ENCODE data around the gene ZFPL1. TPM values are rescaled to one million over a fixed set of nuclear protein-coding genes. Genes with fewer than 3 reads are reported as not detected.
A peak's percentile ranks its signal among the peaks of the same experiment; 100 is the strongest.

ZFPL1 gene
- polyA plus RNA-seq (ENCODE audit: insufficient read length in 10 of 10): 10 to 100 TPM; 16.9 to 27.3 (median 20.1) TPM
- long read RNA-seq, donor 1, transcript ZFPL1-201 (8 exons, 1,371 nt): major isoform, 8 of 9 reads
- long read RNA-seq, donor 1, partial matches to known transcripts: 0 of 9 reads
- long read RNA-seq, donor 1, other reads (novel, unspliced or antisense): 0 of 9 reads
- long read RNA-seq, donor 2, transcript ZFPL1-201 (8 exons, 1,371 nt): major isoform, 6 of 9 reads
- long read RNA-seq, donor 2, partial matches to known transcripts: 0 of 9 reads
- long read RNA-seq, donor 2, other reads (novel, unspliced or antisense): 0 of 9 reads
- long read RNA-seq, donor 3: 0 reads
- long read RNA-seq, donor 4, transcript ZFPL1-201 (8 exons, 1,371 nt): major isoform, 7 of 8 reads
- long read RNA-seq, donor 4, partial matches to known transcripts: 0 of 8 reads
- long read RNA-seq, donor 4, other reads (novel, unspliced or antisense): 0 of 8 reads
- long read RNA-seq, donor 5, transcript ZFPL1-201 (8 exons, 1,371 nt): major isoform, 5 of 5 reads
- long read RNA-seq, donor 5, partial matches to known transcripts: 0 of 5 reads
- long read RNA-seq, donor 5, other reads (novel, unspliced or antisense): 0 of 5 reads
- long read RNA-seq, donor 6, transcript ZFPL1-201 (8 exons, 1,371 nt): major isoform, 5 of 7 reads
- long read RNA-seq, donor 6, partial matches to known transcripts: 0 of 7 reads
- long read RNA-seq, donor 6, other reads (novel, unspliced or antisense): 0 of 7 reads
- long read RNA-seq, donor 7, partial matches to known transcripts: 6 of 10 reads
- long read RNA-seq, donor 7, other reads (novel, unspliced or antisense): 0 of 10 reads
- long read RNA-seq, donor 8, transcript ZFPL1-201 (8 exons, 1,371 nt): major isoform, 5 of 6 reads
- long read RNA-seq, donor 8, partial matches to known transcripts: 0 of 6 reads
- long read RNA-seq, donor 8, other reads (novel, unspliced or antisense): 0 of 6 reads
- long read RNA-seq, donor 9: 0 reads

- peak; percentile 96 to 99 (median 96) for DNase-seq
Measured at GRCh38 chr11:65083834-65084597, at the start of gene ZFPL1, which contains the start of gene CDCA5. Gene ZFPL1, plus strand, starts transcription at chr11:65084222. Its CDS starts 477 bp downstream, at chr11:65084699. Gene CDCA5, minus strand, starts transcription at chr11:65084040. Its CDS starts 62 bp downstream, at chr11:65083978.

- DNase-seq: no peak
Measured at GRCh38 chr11:65034423-65034822, 49.6 kb upstream of the ZFPL1 start.

- DNase-seq: no peak
Measured at GRCh38 chr11:65035579-65035978, 48.4 kb upstream of the ZFPL1 start.

- no peak for DNase-seq
Measured at GRCh38 chr11:65036931-65037330, 47.1 kb upstream of the ZFPL1 start.

- no peak for DNase-seq
Measured at GRCh38 chr11:65040520-65040846, 43.5 kb upstream of the ZFPL1 start.

- peak; percentile 90 to 97 (median 93) for DNase-seq
Measured at GRCh38 chr11:65040847-65041622, 43.0 kb upstream of the ZFPL1 start, which contains the start of gene SAC3D1. Gene SAC3D1, plus strand, starts transcription at chr11:65041210. Its CDS starts 83 bp downstream, at chr11:65041293.

GRCh38 chr11:65042891-65043290 is 41.1 kb upstream of the ZFPL1 start:
- DNase-seq: no peak

GRCh38 chr11:65043881-65044501 is 40.0 kb upstream of the ZFPL1 start:
- peak in 2 of 3 donors; percentile 62 to 76 for DNase-seq

GRCh38 chr11:65045061-65045460 is 39.0 kb upstream of the ZFPL1 start:
- DNase-seq: no peak

- no peak for DNase-seq
Measured at GRCh38 chr11:65045728-65046127, 38.3 kb upstream of the ZFPL1 start.

GRCh38 chr11:65047581-65048422 is 36.2 kb upstream of the ZFPL1 start:
- peak in 1 of 3 donors; percentile 66 for DNase-seq

- no peak for DNase-seq
Measured at GRCh38 chr11:65051398-65051858, 32.6 kb upstream of the ZFPL1 start.

GRCh38 chr11:65053827-65054508 is 30.1 kb upstream of the ZFPL1 start:
- no peak for DNase-seq

- DNase-seq: no peak
Measured at GRCh38 chr11:65055538-65055937, 28.5 kb upstream of the ZFPL1 start.

- DNase-seq: no peak
Measured at GRCh38 chr11:65056999-65057398, 27.0 kb upstream of the ZFPL1 start.

GRCh38 chr11:65057526-65057925 is 26.5 kb upstream of the ZFPL1 start:
- no peak for DNase-seq

GRCh38 chr11:65058012-65058411 is 26.0 kb upstream of the ZFPL1 start:
- no peak for DNase-seq

- DNase-seq: no peak
Measured at GRCh38 chr11:65058419-65059054, 25.5 kb upstream of the ZFPL1 start, which contains the start of gene NAALADL1. Gene NAALADL1, minus strand, starts transcription at chr11:65058553. Its CDS starts 32 bp downstream, at chr11:65058521.
